AG09309 (cell line): ENCODE measurements around the gene PTPN6.

Experiments
- DNase-seq: peaks from one replicate; pipeline ENCODE4 v3.0.0-alpha.2; 2010; ENCODE audit warnings: low read depth
- H3K4me3 ChIP-seq: 2 replicates; pipeline ENCODE4 v1.5.1; 2011; ENCODE audit warnings: mild to moderate bottlenecking, low read depth, low read length, moderate library complexity; ENCODE audit not compliant: control insufficient read depth
- TF ChIP-seq, protein P1 (sequence below): IDR thresholded peaks from 2 replicates; pipeline ENCODE4 v1.5.1; 2011; ENCODE audit warnings: mild to moderate bottlenecking, low read depth, low read length, inconsistent platforms; ENCODE audit not compliant: insufficient read depth, control insufficient read depth; ENCODE audit errors: missing control alignments

The PTPN6 gene

DNA sequence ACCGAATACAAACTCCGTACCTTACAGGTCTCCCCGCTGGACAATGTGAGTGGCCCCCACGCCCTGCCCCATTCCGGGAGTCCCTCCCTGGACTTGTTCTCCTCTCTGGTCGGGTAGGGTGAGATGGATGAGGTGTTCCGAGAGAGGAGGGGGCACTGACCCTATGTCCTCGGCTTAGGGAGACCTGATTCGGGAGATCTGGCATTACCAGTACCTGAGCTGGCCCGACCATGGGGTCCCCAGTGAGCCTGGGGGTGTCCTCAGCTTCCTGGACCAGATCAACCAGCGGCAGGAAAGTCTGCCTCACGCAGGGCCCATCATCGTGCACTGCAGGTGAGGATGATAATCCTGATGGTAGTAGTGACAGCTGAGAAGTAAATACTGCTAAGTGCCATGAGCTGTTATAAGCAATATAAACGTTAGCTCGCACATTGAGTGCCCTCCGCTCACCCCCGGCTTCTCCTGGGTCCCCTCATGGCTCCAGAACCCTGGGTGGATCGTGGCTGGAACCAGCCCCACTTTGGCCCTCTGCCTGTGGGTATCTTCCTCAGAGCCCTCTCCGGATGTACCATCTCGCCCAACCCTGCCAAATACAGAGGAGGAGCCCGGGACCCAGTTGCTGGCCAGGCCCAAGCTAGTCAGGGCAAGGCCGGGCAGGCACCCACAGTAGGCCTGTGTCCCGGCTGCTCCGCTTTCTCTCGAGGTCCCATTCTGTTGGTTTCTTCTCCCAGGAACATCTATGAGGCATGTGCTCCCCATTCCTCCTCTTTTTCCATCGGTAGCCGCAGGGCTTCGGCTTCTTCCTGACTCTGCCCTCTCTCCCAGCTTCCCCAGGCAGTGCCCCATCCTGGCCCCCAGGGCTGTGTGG, 6.8 kb downstream of the PTPN6 start:
- DNase-seq, result no peak
- H3K4me3 ChIP-seq, result no peak overlapping the region
- TF ChIP-seq, protein P1, sequence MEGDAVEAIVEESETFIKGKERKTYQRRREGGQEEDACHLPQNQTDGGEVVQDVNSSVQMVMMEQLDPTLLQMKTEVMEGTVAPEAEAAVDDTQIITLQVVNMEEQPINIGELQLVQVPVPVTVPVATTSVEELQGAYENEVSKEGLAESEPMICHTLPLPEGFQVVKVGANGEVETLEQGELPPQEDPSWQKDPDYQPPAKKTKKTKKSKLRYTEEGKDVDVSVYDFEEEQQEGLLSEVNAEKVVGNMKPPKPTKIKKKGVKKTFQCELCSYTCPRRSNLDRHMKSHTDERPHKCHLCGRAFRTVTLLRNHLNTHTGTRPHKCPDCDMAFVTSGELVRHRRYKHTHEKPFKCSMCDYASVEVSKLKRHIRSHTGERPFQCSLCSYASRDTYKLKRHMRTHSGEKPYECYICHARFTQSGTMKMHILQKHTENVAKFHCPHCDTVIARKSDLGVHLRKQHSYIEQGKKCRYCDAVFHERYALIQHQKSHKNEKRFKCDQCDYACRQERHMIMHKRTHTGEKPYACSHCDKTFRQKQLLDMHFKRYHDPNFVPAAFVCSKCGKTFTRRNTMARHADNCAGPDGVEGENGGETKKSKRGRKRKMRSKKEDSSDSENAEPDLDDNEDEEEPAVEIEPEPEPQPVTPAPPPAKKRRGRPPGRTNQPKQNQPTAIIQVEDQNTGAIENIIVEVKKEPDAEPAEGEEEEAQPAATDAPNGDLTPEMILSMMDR, result no peak

DNA sequence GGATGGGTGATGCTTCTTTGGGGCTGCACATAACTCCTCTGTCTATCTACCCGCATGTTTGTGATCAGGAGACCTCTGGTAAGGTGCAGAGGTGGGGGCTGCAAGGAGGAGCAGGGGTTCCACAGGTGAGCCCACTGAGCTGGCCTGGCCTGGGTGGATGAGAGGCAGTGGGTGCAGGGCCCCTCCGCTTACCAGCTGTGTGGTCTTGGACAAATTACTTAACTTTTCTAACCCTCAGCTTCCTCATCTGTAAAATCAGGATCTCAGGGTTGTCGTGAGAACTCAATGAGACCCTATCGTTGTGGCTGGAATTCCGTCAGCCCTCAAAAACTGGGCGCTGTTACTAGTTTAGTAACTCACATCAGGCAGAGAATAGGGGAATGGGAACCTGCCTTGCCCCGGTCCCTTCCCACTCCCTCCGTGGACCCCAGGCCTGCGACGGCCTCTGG, 7.5 kb downstream of the PTPN6 start:
- no peak for DNase-seq
- no peak overlapping the region for H3K4me3 ChIP-seq
- TF ChIP-seq, protein P1, result no peak

DNA sequence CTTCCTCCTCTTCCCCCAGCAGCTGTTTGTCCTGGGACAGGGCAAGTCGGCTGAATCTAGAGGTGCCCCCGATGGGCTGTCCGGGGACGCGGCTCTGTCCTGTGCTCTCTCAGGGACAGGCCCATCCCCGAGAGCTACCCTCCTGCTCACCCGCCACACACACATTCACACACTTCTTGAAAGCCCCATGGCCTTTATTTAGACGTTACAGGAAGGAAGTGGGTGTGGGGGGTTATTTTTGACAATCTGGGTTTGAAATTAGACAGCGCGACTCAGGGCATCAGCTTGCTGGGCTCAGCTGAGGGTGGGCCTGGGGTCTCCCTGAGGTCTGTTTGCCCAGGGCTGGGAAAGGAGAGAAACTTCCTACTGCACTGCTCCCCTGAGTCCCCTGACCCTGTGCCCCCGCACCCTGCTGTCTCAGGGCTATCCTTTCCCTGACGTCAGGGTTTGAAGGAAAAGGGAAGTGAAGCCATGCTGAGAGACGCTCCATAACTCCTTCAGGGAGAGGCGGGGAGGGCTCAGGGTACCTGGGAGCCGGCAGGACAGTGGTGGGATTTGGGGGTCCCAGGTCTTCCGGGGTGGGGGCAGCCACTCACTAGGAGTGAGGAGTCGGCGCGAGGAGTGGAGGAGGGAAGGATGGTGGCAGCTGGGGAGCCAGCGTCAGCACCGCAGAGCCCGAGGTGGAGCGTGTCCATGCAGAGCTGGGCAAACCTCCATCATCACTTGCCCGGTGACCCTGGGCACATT, 8.1 kb downstream of the PTPN6 start:
- TF ChIP-seq, protein P1, result no peak
- no peak for DNase-seq
- H3K4me3 ChIP-seq, result no peak overlapping the region

DNA sequence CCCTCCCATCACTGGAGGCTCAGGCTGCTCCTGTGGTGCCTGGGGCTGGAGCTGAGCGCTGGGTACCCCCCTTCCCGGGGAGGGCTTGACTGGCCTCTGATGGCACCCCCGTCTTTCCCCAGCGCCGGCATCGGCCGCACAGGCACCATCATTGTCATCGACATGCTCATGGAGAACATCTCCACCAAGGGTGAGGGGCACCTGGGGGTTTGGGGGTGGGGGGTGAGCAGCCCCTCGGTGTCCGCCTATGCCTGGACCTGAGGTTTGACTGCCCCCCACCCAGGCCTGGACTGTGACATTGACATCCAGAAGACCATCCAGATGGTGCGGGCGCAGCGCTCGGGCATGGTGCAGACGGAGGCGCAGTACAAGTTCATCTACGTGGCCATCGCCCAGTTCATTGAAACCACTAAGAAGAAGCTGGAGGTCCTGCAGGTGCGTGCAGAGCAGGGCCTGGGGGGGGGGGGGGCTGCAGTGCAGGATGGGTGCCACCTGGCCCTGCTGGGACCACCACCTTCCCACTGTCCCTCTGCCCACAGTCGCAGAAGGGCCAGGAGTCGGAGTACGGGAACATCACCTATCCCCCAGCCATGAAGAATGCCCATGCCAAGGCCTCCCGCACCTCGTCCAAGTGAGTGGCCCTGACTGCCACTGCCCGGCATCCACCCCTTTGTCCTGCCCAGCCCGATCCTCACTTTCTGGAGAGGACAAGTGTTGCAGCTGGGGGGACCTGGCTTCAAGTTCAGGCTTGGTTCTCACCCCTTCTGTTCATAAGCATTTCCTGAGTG, 8.8 kb downstream of the PTPN6 start:
- no peak overlapping the region for H3K4me3 ChIP-seq
- TF ChIP-seq, protein P1, result no peak
- no peak for DNase-seq

DNA sequence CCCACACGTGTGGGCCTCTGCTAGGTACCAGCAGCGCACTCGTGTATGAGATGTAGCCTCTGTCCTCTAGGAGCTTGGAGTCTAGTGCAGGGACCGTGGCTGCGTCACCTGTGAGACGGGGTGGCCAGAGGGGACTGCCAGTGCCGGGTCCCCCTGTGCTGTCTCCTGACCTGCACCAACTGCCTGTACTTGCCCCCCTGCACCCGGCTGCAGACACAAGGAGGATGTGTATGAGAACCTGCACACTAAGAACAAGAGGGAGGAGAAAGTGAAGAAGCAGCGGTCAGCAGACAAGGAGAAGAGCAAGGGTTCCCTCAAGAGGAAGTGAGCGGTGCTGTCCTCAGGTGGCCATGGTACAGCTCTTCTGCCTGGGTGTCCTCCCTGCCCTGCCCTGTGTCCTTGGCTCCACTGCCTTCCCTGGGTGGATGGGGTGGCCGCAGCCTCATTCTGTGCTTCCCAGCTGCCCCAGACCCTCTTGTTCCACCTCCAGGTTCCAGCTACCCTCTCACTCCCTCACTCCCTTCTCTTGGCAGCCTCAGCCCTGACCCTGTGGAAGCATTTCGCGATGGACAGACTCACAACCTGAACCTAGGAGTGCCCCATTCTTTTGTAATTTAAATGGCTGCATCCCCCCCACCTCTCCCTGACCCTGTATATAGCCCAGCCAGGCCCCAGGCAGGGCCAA, 9.6 kb downstream of the PTPN6 start:
- no peak overlapping the region for H3K4me3 ChIP-seq
- TF ChIP-seq, protein P1, result peak; percentile 29
- no peak for DNase-seq

DNA sequence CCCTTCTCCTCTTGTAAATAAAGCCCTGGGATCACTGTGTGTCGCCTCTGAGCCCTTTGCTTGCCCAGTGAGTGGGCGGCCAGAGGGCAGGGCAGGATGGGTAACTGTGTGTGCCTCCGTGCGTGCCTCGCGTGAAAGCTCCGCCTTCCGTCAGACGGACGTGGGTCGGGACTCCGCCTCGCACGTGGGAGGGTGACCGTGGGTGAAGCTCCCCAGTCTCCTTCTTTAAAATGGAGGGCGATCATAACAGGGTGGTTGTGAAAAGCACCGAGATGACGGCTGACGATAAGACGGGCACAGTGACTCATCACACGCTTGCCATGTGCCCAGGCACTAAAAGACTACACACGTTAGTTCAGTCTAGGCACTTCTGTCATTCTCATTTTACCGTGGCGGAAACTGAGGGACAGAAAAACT, 10.1 kb downstream of the PTPN6 start:
- no peak overlapping the region for H3K4me3 ChIP-seq
- DNase-seq, result no peak
- TF ChIP-seq, protein P1, result no peak
